Activated naive CD4-positive, alpha-beta T cell (primary cell): ENCODE results near the gene C10orf62.

ENCODE experiments used
- DNase-seq, 4 experiments: peaks; one replicate each; lab custom pipeline; 2025; lab: John Stamatoyannopoulos, UW

The C10orf62 gene

DNA sequence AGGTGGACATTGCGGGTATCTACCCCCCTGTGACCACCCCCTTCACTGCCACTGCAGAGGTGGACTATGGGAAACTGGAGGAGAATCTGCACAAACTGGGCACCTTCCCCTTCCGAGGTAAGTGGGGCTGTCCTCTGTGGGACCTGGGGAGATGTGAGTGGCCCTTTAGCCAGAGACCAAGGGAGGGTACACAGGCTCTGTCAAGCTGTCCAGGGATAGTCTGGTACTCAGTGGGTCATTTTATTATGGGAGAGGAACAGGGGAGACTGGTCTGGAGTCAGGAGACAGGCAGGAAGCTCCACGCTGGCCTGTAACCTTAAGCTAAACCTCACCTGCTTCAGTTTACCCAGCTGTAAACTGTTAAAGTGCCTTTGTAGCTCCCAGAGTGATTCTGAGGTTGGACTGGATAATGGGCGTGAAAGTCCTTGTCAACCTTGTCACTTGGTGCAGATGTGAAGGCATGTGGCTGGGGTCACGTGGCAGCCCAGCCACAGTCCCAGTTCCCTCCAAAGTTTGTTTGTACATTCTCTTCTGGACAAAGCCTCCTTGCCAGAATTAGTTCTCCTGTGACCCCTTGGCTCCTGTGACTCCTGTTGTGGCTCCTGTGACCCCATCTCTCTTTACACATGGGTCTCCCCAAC lies 4.6 kb upstream of the C10orf62 start:
- no peak for DNase-seq

DNA sequence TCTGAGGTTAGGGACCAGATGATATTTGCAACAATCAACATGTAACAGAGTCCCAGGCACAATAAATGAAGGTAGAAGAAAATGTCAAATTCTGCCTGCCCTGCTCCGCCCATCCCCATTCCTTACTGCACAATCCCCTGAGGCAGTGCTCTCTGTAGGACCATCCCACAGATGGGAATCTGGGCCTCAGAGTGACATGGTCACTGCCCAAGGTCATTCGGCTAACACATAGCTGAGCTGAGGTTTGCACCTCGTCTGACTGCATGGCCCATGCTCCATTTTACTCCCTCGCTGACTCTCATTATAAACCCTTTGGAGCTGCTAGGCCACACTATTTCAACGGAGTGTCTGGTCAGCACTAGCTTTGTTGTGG lies 4.1 kb upstream of the C10orf62 start:
- no peak for DNase-seq

DNA sequence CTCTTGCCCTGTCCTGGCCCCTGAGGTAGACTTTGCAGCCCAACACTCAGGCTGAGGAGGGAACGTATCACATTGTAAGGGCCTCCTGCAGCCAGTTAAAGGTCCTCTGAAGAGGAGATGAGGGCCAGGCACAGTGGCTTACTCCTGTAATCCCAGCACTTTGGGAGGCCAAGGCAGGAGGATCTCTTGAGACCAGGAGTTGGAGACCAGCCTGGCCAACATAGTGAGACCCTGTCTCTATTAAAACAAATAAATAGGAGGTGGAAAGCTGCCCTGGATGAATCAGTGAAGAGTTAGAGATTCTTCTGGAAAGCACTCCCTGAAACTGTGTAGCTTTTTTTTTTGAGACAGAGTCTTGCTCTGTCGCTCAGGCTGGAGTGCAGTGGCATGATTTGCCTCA lies 2.3 kb upstream of the C10orf62 start:
- no peak for DNase-seq

DNA sequence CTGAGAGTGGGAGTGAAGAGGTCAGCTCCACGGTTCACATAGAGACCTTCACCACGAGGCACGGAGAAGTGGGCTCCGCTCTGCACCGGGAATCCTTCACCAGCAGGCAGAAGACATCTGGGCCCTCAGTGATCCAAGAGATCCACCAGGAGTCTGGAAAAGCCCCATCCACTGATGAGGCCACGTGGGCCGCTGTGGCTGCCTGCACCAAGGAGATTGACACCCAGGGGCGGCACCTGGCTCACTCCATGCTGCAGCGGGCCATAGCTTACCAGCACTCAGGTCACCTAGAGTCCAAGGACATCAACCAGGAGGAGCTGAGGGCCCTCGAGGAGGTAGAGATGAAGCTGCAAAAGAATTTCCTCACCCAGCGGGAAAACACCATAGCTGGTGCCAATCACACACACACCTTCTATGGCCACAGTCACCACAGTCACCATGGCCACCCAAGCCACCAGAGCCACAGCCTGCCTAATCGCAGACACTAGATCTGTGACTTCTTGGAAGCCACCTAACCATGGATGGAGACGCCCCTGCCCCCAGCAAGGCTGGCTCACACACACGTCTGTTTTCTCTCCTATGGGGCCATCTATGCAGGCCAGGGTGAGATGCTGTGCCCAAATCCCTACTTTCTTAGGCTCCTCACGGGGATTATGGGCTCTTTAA lies 694 bp downstream of the C10orf62 start:
- DNase-seq = no peak

DNA sequence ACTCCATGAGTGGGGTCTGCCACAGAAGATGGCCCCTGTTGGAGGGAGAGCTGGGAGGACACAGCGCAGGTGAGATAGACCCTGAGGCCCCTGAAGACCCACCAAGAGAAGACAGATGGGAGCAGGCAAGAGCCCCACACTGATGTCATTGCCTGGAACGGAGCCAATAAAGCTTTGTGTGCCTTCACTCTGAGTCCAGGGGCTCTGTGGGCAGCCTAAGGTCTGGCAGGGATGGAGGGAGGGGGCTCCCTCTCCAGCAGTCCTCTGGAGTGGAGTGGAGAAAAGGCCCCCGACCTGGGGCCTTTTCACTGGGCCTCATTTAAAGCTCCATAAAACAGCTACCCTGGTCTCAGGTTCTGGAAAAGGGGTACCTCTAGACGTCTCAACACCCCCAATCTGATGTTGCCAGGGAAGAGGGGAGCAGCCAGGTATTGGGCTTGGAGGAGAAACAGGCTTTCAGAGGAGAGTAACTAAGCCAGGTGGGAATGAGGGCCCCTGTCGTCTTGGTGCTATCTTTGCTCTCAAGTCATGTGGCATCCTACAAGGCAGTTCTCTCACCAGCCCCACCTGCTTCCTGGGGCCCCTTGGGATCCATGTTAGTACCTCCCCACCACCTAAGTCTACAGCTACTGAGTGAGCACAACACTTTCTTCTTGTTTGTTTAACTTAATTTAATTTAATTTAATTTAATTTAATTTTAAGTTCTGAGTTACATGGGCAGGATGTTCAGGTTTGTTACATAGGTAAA lies 1.4 kb downstream of the C10orf62 start:
- DNase-seq = no peak

DNA sequence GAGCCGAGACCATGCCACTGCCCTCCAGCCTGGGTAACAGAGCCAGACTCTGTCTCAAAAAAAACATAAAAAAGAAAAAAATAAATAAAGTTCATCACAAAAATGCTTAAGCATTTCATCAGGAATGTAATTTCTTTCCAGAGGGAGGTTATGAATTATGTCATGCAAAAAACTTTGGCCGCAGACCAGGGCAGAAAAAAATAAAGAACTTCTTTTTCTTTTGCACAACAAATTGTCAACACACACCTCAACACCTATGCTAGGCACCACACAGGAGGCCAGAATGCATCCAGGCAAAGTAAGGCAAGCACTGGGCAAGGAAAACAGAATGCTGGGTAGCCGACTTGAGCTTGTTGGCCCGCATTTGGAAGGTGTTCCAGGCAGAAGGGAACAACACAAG lies 3.9 kb downstream of the C10orf62 start:
- no peak for DNase-seq

DNA sequence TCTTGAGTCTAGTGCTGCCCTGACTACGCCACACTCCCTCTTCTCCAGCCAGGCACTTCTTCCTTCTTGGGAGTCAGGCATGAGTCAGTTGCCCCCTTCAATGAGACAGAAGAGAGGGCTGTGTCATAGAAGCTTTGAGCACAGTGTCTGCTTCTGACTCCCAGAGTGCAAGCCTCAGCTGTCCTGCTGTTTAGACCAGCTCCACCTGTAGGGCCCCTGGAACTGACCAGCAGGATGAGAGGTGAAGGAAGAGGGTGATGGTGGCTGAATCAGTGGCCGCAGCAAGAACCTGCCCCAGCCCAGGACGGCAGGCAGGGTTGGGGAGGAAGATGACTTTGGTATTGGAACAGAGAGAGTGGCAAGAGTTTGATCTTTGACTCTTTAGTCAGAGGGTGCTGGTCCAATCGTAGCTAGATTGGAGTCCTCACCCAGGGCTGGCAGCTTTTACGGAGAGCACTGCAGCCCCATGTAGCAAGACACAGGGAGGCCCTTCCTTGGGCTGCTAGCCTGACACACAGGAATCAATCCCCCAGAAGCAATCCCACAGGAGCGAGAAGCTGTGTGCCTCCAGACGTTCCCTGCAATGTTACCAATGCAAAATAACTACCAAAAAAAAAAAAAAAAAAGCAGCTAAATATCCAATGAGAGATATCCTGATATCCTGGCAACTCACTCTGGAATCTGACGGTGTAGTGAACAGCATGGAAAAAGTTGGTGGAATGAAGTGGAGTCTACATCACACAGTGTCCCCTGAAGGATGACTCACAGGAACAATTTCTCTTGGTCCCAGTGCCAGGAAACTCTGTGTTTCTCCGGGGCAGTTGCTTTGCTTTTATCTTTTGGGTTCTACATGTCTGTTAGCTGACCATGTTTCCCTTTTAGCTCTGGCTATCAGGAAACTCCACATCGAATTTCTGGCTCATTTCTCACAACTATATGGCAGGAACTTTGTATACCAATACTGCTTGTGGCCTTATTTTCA lies 6.9 kb downstream of the C10orf62 start:
- DNase-seq = no peak

DNA sequence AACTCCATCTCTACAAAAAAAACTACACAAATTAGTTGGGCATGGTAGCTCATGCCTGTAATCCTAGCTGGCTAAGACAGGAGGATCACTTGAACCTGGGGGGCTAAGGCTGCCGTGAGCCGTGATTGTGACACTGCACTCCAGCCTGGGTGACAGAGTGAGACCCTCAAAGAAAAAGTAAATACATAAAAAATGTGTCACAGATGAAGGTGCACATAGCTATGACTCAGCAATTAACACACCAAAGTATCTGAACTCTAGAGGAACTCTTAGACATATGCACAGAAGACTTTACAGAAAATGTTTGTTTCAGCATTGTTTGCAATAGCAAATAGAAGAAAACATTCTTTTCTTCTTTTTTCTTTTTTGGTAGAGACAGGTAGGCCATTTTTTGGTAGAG lies 8.3 kb downstream of the C10orf62 start:
- DNase-seq = no peak

DNA sequence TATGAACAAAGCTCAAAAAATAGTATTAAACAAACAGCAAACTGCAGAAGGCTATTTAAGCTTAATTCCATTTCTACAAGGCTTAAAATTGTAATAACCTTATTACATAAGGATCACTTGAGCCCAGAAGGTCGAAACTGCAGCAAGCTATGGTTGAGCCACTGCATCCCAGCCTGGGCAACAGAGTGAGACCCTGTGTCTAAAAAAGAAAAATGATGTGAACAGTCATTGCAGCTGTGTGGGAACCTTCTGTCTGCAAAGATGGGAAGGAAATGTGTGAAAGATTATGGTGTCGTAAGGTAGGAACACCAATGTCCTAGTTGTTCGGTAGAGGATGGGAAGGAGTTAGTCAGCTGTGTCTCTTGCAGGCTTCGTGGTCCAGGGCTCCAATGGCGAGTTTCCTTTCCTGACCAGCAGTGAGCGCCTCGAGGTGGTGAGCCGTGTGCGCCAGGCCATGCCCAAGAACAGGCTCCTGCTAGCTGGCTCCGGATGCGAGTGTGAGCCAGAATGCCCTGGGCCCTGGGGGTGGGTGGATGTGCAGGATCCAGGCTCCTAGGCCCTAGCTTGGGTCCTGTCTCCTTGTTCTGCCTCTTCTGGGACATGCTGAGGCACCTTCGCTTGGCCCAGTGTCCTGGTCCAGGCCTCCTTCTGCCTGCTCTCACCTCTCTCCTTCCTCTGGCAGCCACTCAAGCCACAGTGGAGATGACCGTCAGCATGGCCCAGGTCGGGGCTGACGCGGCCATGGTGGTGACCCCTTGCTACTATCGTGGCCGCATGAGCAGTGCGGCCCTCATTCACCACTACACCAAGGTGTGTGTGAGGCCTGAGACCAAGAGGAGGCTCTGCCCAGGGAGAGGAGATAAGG lies 9.1 kb downstream of the C10orf62 start:
- DNase-seq = no peak

DNA sequence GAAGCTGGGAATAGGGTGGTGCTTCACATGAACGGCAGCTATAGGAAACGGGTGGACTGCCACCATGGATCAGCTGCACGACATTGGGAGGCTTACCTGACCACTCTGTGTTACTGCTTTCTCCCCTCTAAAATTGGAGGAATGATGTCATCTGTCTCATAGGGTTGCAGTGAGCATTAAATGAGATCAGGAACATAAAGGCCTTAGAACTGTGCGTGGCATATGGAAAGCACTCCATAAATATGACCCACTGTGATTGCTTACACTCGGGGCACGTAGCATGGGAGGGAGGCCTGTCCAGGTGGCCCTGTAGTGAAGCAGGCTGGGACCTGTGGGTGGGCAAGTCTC lies 9.7 kb downstream of the C10orf62 start:
- no peak for DNase-seq

DNA sequence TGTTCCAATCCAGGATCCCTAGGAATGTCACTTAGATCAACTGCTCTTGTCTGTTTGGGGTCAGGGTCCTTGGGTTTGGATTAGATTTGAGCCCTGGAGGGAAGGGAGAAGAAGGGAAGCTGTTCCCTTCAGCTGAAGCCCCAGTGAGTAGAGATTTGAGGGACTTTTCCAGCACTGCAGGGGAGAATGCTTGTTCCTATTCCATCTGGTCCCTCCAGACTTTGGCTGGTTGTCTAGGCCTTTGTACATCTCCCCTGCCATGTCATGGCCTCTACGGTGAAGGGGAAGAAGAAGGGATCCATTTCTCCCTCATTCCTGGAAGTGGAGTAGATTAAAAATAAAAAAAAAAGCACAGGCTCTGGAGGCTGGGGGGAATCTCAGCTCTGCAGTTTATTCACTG lies 11.1 kb downstream of the C10orf62 start:
- DNase-seq = no peak

DNA sequence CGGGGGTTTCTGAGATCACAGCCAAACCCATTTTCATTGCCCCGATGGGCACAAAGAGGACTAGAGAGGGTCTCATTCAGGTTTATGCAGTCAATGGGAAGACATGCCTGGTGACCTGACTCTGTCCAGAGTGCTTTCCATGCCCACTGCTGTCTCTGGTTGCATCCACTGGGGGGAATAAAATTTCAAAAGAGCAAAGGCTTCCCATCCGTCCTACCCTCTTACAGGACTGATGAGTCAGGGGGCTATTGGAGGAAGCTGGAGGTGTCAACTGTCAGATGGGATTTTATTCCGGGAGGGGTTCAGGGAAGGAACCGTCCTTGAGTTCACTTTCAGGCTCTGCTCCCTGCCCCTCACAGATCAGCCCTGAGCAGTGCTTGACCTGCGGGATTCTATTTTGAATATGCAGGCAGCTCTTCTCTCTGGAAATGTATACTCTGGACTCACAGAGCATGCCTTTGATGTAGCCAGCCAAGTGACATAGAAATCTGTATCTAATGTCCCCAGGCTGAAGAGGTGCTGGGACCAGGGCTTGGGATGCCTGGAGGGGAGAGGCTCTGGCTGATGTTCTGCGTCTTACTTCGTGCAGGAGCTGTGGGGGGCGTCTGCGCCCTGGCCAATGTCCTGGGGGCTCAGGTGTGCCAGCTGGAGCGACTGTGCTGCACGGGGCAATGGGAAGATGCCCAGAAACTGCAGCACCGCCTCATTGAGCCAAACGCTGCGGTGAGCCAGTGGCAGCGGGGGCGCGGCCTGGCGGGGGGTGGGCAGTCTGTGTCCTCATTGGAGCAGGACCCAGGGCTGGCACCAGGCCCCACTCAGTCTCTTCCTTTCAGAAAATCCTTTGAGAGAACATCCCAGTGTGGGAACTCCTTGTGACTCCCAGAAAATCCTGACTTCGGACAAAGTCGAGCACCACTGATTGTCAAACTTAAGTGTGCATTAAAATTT lies 12.0 kb downstream of the C10orf62 start:
- DNase-seq = no peak

DNA sequence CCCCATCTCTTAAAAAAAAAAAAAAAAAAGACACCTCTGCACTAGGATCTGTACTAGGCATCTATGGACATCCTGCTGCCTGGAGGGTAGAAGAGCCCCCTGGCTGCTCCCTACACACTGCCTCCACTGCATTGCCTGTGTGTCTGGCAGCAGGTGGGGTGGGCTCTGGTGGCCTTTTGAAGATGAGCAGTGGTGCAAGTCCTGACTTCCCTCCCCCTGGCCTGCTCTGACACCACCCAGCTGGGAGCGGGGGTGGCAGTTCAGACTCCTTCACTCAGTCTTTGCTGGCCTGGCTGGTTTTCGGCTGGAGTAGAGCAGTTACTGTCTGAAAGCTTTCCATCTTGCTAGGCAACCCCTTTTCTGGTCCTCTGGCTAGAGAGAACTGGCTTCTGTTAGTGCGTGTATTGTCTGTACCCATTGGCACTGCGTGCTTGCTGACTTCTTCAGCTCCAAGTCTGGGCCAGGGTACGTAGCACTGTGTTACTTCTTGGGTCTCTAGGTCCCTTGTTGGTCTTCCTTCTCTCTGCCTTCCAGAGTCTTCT lies 17.6 kb downstream of the C10orf62 start:
- DNase-seq = no peak

DNA sequence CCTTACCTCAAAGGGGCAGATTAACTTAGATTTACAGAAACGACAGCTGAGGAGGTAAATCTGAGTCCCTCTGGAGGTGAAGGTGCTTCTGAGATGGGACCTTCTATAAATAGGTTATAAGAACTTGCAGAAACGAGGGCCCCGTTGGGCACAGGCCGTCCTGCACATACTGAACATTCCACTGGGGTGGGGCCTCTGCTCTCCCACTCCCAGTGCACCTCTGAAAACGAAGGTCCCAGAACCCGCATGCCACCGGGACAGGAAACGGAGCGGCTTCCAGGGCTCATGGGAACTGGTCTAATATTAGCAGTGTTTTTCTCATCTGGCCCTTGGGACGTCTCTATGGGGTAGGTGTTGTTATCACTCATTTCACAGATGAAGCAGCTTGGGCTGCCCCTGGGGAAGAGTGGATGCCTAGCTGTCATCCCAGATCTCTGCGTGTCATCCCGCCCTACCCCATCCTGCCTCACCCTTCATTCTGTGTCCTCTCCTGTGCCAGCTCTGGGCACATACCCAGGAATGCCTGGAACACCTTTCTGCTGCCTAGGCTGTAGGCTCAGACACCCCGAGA lies 19.6 kb downstream of the C10orf62 start:
- DNase-seq = no peak

DNA sequence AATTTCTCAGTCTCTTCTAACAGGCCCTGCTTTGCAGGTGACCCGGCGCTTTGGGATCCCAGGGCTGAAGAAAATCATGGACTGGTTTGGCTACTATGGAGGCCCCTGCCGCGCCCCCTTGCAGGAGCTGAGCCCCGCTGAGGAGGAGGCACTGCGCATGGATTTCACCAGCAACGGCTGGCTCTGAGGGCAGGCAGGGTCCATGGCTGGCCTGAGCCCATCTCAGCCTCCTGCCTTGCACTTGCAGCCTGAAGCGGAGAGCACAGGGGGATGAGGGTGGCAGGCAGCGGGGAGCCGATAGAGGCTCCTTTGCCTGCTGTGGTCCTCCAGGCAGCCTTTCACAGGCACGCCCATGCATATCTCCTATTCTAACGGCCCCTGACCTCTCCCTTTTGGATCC lies 22.0 kb downstream of the C10orf62 start:
- DNase-seq = no peak

DNA sequence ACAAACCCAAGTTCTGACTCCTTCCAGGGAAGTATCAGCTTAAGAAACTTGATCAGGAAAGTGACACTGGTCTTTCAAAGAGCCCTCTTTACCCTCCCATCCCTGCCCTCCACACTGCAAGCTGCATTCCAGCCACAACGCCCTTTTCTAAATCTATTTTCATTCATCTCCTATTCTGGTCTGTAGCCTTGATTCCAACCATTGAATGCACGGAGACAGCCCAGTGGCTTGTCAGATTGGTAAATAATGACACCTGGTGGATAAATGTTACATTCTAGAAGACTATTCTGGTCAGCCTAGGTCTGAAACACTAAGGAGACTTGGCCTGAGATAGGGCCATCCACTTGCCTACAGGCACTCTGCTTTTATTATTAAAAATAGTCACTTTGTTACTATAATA lies 22.9 kb downstream of the C10orf62 start:
- no peak for DNase-seq

DNA sequence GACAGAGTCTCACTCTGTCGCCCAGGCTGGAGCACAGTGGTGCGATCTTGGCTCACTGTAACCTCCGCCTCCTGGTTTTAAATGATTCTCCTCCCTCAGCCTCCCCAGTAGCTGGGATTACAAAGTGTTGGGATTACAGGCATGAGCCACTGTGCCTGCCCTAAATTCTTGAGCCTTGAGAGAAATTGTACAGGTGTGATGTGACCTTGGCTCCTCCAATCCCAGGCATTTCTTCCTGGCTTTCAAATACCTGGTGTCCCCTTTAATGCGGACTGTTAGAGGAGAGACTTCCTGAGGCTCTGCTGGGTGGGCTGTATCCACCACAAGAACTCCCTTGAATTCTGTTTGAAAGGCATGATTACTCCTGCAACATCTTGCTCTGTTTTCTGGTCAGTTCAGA lies 28.8 kb downstream of the C10orf62 start:
- DNase-seq = no peak

DNA sequence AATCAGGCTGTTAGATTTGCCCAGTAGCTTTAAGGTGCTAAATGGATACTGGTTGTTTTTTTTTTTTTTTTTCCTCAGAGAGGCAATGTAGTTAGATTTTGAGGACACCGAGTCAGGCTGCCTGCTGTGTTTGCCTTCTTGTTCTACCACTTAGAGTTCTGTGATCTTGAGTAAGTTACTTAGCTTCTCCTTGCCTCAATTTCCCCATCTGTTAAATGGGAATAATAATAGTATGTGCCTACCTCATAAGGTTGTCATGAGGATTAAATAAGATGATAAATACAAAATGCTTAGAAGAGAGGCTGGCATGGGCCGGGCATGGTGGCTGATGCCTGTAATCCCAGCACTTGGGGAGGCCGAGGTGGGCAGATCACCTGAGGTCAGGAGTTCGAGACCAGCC lies 29.2 kb downstream of the C10orf62 start:
- DNase-seq = no peak

DNA sequence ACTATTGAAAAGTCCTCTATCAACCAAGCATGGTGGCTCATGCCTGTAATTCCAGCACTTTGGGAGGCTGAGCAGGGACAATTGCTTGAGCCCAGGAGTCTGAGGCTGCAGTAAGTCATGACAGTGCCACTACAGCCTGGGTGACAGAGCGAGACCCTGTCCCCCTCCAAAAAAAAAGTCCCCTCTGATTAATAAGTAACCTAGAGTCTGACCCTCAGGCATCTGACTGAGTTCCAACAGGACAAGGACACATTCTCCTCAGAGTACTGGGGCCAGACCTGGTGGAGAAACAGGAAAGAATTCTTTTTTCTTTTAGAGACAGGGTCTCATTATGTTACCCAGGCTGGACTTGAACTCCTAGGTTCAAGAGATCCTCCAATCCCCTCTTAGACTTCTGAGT lies 33.8 kb downstream of the C10orf62 start:
- no peak for DNase-seq

DNA sequence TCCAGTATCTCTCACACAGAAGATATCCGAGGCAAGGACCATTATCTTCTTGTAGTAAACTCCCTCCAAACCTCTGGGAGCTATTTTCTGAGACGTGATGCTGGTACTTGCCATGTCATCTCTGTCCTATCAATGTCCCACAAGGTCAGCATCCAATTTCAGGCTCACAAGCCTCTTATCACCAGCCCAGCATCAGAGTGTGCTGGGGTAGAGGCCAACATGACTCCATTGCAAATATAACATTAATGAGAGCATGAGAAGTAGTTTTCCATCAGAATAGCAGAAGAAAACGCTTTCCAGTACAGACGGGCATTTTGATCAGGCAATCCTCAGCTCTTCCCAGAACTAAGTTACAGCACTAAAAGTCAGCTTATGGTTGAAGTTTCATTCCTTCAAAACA lies 38.2 kb downstream of the C10orf62 start:
- no peak for DNase-seq
